GM21723 (cell line): ENCODE data around the gene SLC35D2.
"Not testable (repeated sequence)": the region's sequence is repeated elsewhere in the genome, so short reads cannot be mapped to it uniquely, and the experiment has no call there.

ENCODE experiments used
- ATAC-seq: cut with Tn5 transposase; IDR thresholded peaks from one replicate; pipeline ENCODE4 v1.9.1; 2021; ENCODE audit warnings: mild to moderate bottlenecking, moderate library complexity; ENCODE audit not compliant: unreplicated experiment

Gene SLC35D2

GRCh38 chr9:96361668-96362067 is 21.8 kb downstream of the SLC35D2 start:
- ATAC-seq, result no peak

GRCh38 chr9:96360976-96361375 is 22.5 kb downstream of the SLC35D2 start:
- no peak for ATAC-seq

GRCh38 chr9:96360523-96360922 is 23.0 kb downstream of the SLC35D2 start:
- not testable (repeated sequence) for ATAC-seq

DNA sequence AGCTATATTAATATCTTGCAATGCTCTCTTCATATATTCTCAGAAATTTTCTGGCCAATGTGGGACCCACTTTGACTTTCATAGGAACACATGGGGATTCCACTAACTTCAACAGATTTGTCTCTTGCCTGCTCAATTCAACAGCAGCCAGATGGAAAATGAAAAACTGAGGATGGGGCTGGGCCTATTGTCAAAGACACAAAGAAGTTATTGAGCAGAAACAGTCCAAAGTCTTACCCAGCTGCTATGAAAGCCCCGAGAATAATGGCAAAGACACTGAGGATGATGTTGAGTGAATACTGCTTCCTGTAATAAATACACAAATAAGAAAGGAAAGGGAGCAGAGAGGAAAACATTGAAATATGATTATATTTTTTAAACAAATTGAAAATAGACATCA is 32.6 kb downstream of the SLC35D2 start:
- no peak for ATAC-seq

DNA sequence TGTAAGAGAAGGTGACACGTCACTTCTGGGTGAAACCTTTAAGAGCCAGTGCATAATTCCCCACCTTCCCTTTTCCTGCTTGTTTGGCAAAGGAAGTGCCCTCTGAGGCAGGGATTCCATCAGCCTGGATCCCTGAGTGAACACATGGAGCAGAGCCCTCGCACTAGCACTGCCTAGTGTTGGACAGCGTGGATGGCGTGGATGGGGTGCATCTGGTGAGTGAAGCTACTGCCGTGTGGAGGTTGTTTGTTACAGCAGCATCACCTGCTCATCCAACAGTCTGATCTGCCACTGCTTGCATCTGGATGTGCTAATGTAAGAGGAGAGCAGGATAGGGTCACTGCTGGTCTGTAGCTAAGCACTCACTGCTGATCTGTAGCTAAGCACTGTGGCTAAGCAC is 35.2 kb downstream of the SLC35D2 start:
- ATAC-seq, result no peak

DNA sequence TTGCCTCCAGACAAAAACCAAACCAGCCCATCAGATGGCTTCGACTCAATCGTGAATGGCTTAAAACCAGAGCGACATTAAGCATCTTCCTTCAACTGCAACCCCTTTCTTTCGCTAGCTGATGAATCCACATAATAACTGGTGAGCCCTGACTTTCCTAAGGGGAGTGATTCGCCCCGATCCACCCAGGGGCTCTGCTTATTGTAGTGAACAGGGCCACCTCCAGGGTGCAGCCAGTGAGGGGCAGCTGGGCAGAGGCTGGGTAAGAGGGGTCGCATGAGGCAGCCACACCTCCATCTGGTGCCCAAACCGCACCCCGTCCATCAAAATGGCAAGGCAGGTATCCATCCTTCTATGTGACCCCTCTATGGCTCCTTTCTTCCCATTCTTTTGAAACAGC is 38.0 kb downstream of the SLC35D2 start:
- ATAC-seq, result no peak

GRCh38 chr9:96344458-96345180 is 38.9 kb downstream of the SLC35D2 start:
- no peak for ATAC-seq

DNA sequence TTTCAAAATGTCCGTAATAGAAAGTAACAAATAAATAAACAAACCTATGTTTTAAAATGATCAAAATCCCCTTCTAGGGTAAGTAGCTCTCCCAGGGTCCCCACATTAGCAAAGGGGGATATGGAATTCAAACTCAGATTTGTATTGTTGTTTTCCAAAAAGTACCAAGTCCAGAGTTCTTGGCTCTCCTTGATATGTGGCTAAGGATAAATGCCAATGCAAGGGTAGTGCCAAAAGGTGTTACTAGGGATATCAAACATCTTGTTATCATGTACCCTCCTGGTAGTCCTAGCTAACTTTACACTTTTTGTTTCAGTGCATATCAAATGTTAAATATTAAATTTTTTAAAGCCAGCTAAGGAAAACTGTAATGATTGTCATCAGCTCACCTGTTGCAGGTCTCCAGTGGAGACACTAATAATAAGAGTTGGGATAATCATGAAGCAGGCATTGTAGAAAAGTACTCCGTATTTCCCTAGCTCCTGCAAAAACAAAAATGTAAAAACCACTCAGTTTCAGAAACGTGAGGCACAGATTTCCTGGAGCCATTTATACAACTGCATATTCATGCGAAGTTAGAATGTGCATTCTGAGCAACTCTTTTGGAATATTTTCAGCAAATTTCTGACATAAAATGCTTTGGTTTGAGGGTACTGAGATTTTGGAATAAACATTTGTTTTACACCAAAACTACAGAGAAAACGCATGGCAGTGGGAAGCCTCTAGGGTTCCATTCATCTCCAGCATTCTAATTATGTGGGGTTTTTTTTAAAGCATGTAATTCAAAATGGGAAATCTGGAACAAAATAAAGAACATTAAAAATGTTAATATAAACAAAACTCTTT is 39.8 kb downstream of the SLC35D2 start:
- no peak for ATAC-seq

- no peak for ATAC-seq
Measured at GRCh38 chr9:96342571-96343245, 40.8 kb downstream of the SLC35D2 start.

DNA sequence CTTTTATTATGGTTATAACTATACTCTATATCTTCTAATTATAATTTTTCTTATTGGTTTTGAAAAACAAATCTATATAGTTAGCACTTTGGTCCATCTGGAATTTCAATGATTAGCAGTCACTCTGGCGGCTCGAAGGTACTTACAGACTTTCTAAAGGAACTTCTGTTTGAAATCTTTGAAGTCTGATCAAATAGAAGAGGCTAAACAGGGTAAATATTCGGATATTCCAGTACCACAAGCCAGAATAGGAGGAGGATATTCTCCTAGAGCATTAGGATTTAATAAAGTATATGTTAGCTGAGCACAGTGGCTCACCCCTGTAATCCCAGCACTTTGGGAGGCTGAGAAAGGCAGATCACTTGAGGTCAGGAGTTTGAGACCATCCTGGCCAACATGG is 42.8 kb downstream of the SLC35D2 start:
- ATAC-seq, result no peak

DNA sequence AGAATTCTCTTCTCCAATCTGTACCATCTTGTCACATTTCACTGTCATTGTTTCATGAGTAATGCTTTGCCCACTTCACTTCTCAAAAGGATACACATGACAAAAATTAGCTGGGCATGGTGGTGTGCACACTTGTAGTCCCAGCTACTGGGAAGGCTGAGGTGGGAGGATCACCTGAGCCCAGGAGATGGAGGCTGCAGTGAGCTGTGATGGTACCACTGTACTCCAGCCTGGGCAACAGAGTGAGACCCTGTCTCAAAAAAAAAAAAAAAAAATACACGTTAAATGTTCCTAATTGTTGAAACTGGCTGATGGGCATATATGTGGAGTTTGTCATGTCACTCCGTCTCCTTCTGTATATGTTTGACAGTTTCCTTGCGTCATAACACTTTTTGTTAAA is 45.2 kb downstream of the SLC35D2 start:
- no peak for ATAC-seq

DNA sequence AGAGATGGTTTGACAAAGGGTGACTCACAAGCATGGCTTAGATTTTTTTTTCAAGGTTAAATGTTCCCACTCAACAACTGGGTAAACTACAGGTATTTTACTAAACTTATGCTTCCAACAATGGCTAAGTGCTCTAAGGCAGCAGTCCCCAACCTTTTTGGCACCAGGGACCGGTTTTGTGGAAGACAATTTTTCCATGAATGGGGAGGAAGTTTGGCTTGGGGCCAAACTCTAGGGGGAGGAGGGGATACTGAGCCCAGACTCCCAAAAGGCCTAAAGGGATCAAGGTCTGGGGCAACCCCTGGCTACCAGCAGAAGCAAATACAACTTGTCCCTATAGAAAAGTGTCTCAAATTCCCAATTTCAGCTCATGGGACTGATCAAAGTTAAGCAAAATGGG is 49.6 kb downstream of the SLC35D2 start:
- ATAC-seq, result no peak

- no peak for ATAC-seq
Measured at GRCh38 chr9:96331236-96331947, 52.1 kb downstream of the SLC35D2 start.

DNA sequence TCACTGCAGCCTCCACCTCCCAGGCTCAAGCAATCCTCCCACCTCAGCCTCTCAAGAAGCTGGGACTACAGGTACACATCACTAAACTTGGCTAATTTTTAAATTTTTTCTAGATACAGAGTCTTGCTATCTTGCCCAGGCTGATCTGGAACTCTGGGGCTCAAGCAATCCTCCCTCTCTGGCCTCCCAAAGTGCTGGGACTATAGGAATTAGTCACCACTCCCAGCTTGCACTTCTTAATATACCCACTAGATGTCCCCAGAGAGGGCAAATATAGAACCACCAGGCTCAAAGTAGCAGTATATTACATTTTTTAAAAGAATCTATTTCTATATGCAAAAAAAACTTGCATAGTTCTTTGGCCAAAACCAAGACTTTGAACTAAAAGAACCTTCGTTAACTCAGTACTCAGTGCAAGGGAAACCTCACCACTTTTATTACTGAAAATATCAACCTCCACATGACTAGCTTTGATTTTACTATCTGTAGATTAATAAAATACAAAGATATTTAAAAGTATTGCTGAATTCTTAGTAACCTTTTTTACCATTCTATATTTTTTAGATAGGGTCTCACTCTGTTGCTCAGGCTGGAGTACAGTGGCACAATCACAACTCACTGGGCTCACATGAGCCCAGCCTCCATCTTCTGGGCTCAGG is 55.7 kb downstream of the SLC35D2 start:
- no peak for ATAC-seq

GRCh38 chr9:96323169-96323568 is 60.3 kb downstream of the SLC35D2 start:
- ATAC-seq, result no peak

DNA sequence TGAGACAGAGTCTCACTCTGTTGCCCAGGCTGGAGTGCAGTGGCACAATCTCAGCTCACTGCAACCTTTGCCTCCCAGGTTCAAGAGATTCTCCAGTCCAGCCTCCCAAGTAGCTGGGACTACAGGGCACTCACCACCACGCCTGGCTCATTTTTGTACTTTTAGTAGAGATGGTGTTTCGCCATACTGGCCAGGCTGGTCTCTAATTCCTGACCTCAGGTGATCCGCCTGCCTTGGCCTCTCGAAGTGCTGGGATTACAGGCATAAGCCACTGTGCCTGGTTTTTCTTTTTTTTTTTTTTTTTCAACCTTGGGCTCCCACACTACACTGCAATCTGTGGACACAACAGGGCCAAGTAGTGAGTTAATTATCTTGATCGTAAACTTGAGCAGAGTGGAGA is 60.8 kb downstream of the SLC35D2 start:
- ATAC-seq, result not testable (repeated sequence)

GRCh38 chr9:96322210-96322609 is 61.3 kb downstream of the SLC35D2 start:
- not testable (repeated sequence) for ATAC-seq

- ATAC-seq, result no peak
Measured at GRCh38 chr9:96321515-96321914, 62.0 kb downstream of the SLC35D2 start.

DNA sequence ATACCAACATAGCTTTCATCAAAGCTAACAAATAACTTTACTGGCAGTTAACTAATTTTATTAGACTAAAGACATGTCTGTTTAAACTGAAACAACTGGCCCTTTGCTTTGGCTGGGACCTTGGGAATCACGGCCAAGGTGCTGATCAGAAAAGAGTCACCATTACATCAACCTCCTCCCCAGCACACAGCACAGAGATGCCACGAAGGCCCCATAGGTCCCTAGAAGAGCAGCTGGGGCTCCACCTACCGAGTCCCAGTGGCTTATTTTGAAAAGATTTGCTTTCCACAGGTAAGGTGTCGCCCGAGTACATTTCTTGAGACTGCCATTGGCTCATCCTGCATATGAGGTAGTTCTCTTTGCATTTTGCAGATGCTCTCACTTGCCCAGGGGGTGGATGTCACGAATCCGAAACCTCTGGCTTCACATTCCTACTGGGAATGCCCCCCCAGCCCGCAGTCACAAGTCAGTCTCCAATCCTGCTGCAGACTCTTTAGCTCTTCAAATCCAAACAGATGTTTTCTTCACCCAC is 62.7 kb downstream of the SLC35D2 start:
- ATAC-seq, result no peak

GRCh38 chr9:96318921-96319565 is 64.5 kb downstream of the SLC35D2 start:
- ATAC-seq, result no peak
